Activated CD8-positive, alpha-beta memory T cell treated with anti-CD3 and anti-CD28 coated beads, Interleukin-2, amount 50 U/mL, for 24 hours (primary cell): ENCODE results near the gene SOX6.
"Not testable (repeated sequence)": the region's sequence is repeated elsewhere in the genome, so short reads cannot be mapped to it uniquely, and the experiment has no call there.

Experiments used
- DNase-seq: peaks from one replicate; pipeline ENCODE4 v3.0.0-alpha.2; 2020; ENCODE audit errors: extremely low read depth

The SOX6 gene

GRCh38 chr11:16037179-16037578, 319.2 kb downstream of the SOX6 start:
- DNase-seq: no peak

GRCh38 chr11:16036218-16036617, 320.1 kb downstream of the SOX6 start:
- no peak for DNase-seq

GRCh38 chr11:16034074-16034473, 322.3 kb downstream of the SOX6 start:
- no peak for DNase-seq

GRCh38 chr11:16032974-16033373, 323.4 kb downstream of the SOX6 start:
- DNase-seq: no peak

- no peak for DNase-seq
Observed at GRCh38 chr11:16031210-16031609, 325.1 kb downstream of the SOX6 start.

- DNase-seq: no peak
Observed at GRCh38 chr11:16030664-16031063, 325.7 kb downstream of the SOX6 start.

GRCh38 chr11:16029151-16029550, 327.2 kb downstream of the SOX6 start:
- not testable (repeated sequence) for DNase-seq

GRCh38 chr11:16028419-16028818, 327.9 kb downstream of the SOX6 start:
- DNase-seq: no peak

- DNase-seq: no peak
Observed at GRCh38 chr11:16027621-16028020, 328.7 kb downstream of the SOX6 start.

- DNase-seq: no peak
Observed at GRCh38 chr11:16026849-16027248, 329.5 kb downstream of the SOX6 start.

GRCh38 chr11:16018931-16019330, 337.4 kb downstream of the SOX6 start:
- DNase-seq: no peak

- no peak for DNase-seq
Observed at GRCh38 chr11:16016468-16016829, 339.9 kb downstream of the SOX6 start.

GRCh38 chr11:16015741-16016467, 340.4 kb downstream of the SOX6 start:
- DNase-seq: no peak

GRCh38 chr11:16013649-16014275, 342.6 kb downstream of the SOX6 start:
- DNase-seq: no peak

- no peak for DNase-seq
Observed at GRCh38 chr11:16013242-16013641, 343.1 kb downstream of the SOX6 start.

GRCh38 chr11:16012125-16012751, 344.1 kb downstream of the SOX6 start:
- DNase-seq: no peak

- DNase-seq: no peak
Observed at GRCh38 chr11:16011396-16011795, 344.9 kb downstream of the SOX6 start.

GRCh38 chr11:16009021-16009420, 347.3 kb downstream of the SOX6 start:
- DNase-seq: no peak

- no peak for DNase-seq
Observed at GRCh38 chr11:16007514-16007913, 348.8 kb downstream of the SOX6 start.

GRCh38 chr11:16002942-16003341, 353.4 kb downstream of the SOX6 start:
- DNase-seq: no peak

GRCh38 chr11:16001899-16002426, 354.4 kb downstream of the SOX6 start:
- DNase-seq: no peak

GRCh38 chr11:16001044-16001568, 355.2 kb downstream of the SOX6 start:
- DNase-seq: no peak

- DNase-seq: no peak
Observed at GRCh38 chr11:16000065-16000464, 356.3 kb downstream of the SOX6 start.
